Endodermal cell (in vitro differentiated cells): ENCODE measurements around the gene SH3PXD2B. TPM values are rescaled to one million over a fixed set of nuclear protein-coding genes. Genes with fewer than 3 reads are reported as not detected.
A peak's percentile ranks its signal among the peaks of the same experiment; 100 is the strongest.
"Not testable (repeated sequence)": the region's sequence is repeated elsewhere in the genome, so short reads cannot be mapped to it uniquely, and the experiment has no call there.

Experiments
- DNase-seq: peaks from one replicate; pipeline ENCODE4 v3.0.0-alpha.2; 2017
- H3K27ac ChIP-seq: 2 replicates; pipeline ENCODE4 v1.5.1; 2013; ENCODE audit warnings: mild to moderate bottlenecking, low read depth, low read length, moderate library complexity
- H3K27me3 ChIP-seq: 2 replicates; pipeline ENCODE4 v1.6.1; 2013; ENCODE audit warnings: mild to moderate bottlenecking, low read length, moderate library complexity; ENCODE audit not compliant: insufficient read depth, control insufficient read depth, poor library complexity, severe bottlenecking
- H3K36me3 ChIP-seq: 2 replicates; pipeline ENCODE4 v1.7.0; 2013; ENCODE audit warnings: mild to moderate bottlenecking, low read length, moderate library complexity; ENCODE audit not compliant: control insufficient read depth, insufficient read depth
- H3K4me1 ChIP-seq: one replicate; pipeline ENCODE4 v1.7.0; 2013; ENCODE audit warnings: low read length; ENCODE audit not compliant: control insufficient read depth, insufficient read depth
- H3K4me3 ChIP-seq: 2 replicates; pipeline ENCODE4 v1.5.1; 2013; ENCODE audit warnings: mild to moderate bottlenecking, low read length, moderate library complexity
- H3K9ac ChIP-seq: 2 replicates; pipeline ENCODE4 v1.6.1; 2013; ENCODE audit warnings: mild to moderate bottlenecking, low read length, moderate library complexity; ENCODE audit not compliant: poor library complexity, severe bottlenecking; ENCODE audit errors: extremely low read depth
- H3K9me3 ChIP-seq: 2 replicates; pipeline ENCODE4 v1.6.1; 2013; ENCODE audit warnings: mild to moderate bottlenecking, low read length, moderate library complexity; ENCODE audit not compliant: control insufficient read depth
- H3K27ac Mint-ChIP-seq: 2 replicates; pipeline ENCODE4 v1.8.0; 2020; ENCODE audit warnings: mixed read lengths
- H3K27me3 Mint-ChIP-seq: 2 replicates; pipeline ENCODE4 v1.8.0; 2021; ENCODE audit warnings: mild to moderate bottlenecking, mixed read lengths; ENCODE audit not compliant: insufficient read depth
- H3K36me3 Mint-ChIP-seq: 2 replicates; pipeline ENCODE4 v1.8.0; 2020; ENCODE audit warnings: low read depth, mixed read lengths
- H3K4me1 Mint-ChIP-seq: 2 replicates; pipeline ENCODE4 v1.8.0; 2020; ENCODE audit warnings: mixed read lengths
- H3K4me3 Mint-ChIP-seq: 2 replicates; pipeline ENCODE4 v1.8.0; 2020; ENCODE audit warnings: mild to moderate bottlenecking, moderate library complexity, mixed read lengths
- H3K9me3 Mint-ChIP-seq: 2 replicates; pipeline ENCODE4 v1.8.0; 2020; ENCODE audit warnings: mild to moderate bottlenecking, mixed read lengths
- CTCF ChIP-seq: fragments of 200-600 bp; sonication (generic); conservative IDR thresholded peaks from 2 replicates; pipeline ENCODE4 v1.5.0; 2021; ENCODE audit warnings: antibody characterized with exemption, mild to moderate bottlenecking
- WGBS, 2 experiments: methylation state at CpG; one replicate each; pipeline versions ENCODE4 v1.1.5 to v1.1.7; 2013; ENCODE audit warnings: missing lambda C conversion rate in 2 of 2, mixed read lengths in 1 of 2; ENCODE audit not compliant: insufficient coverage in 1 of 2, insufficient read length in 1 of 2; 5-methylcytosine and 5-hydroxymethylcytosine counted together
- total RNA-seq, 2 donors: library from RNA; stranded (reverse); fragmentation: NEBNext Ultra II Directional in 1 of 2; extraction: Animal tissue kit (Norgen Biotek cat#: 25700) in 1 of 2; gene quantifications; 2 replicates in 1 of 2; 3 replicates in 1 of 2; pipeline ENCODE4 v1.2.1, GENCODE V29; 2021

The SH3PXD2B gene
- total RNA-seq, 2 donors from 2014 or later: 62.2 to 74.9 TPM

GRCh38 chr5:172411484-172412072, 42.7 kb downstream of the SH3PXD2B start:
- H3K4me1 Mint-ChIP-seq: no peaks in the 10 kb centered on the region
- H3K36me3 Mint-ChIP-seq: peaks cover 33% of the 10 kb centered on the region
- no peaks in the 10 kb centered on the region for H3K27me3 ChIP-seq
- H3K4me1 ChIP-seq: no peaks in the 10 kb centered on the region
- no peaks in the 10 kb centered on the region for H3K9me3 Mint-ChIP-seq
- no peak overlapping the region for H3K9ac ChIP-seq
- H3K4me3 ChIP-seq: no peak overlapping the region
- H3K4me3 Mint-ChIP-seq: no peak overlapping the region
- peak overlapping the region; percentile 72 for H3K27ac ChIP-seq
- no peak for DNase-seq
- peaks cover 62% of the 10 kb centered on the region for H3K36me3 ChIP-seq
- no peak overlapping the region for H3K27ac Mint-ChIP-seq
- WGBS, 2 experiments: 96 to 100% methylated on average over 1 to 5 of the region's 7 CpGs
- no peaks in the 10 kb centered on the region for H3K27me3 Mint-ChIP-seq
- no peaks in the 10 kb centered on the region for H3K9me3 ChIP-seq
- TF ChIP-seq CTCF: no peak

DNA sequence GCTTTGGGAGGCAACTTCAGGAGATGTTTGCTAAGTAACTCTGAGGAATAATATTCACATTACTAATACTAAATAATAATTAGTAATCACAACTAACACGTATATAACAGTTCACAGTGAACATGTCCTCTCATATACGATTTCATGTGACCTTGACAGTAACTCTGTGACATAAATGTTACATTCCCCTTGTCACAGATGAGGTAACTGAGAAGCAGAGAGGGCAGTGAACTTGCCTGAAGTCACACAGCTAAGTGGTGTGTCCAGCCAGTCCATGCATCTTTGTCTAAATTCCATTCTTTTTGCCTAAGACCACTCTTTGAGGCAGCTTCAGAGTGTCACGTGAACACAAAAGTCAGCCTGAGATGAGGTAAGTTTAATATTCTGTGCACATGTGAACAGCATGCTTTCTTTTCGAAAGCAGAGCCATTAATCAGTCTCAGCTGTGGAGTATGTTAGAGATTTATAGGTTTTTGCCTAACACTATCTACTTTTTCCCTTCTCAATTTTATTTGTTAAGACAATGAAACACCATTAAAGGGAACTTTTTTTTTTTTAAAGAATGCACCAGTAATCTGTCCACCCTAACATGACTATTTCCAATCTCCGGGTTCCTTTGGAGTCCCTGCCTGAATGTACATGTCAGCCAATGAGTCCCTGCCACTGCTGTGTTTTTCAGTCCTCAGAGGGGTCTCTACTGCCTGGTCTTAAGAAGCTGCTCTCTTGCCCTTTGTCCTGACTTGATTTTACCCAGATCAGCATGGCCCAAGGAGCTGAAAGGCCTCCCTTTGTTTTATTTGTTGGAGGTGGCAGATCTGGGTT, 43.5 kb downstream of the SH3PXD2B start:
- Mint-ChIP-seq H3K9me3 (no peaks in the 10 kb centered on the region), H3K36me3 (peaks cover 40% of the 10 kb centered on the region), H3K4me3 (no peak overlapping the region), H3K27ac (no peak overlapping the region), H3K4me1 (no peaks in the 10 kb centered on the region), H3K27me3 (no peaks in the 10 kb centered on the region)
- no peak for DNase-seq
- Histone ChIP-seq H3K36me3 (peaks cover 69% of the 10 kb centered on the region), H3K9ac (no peak overlapping the region), H3K9me3 (no peaks in the 10 kb centered on the region), H3K27me3 (no peaks in the 10 kb centered on the region), H3K4me3 (no peak overlapping the region), H3K27ac (peak overlapping the region; percentile 72), H3K4me1 (no peaks in the 10 kb centered on the region)
- no peak for TF ChIP-seq CTCF
- WGBS, 2 experiments: 92% methylated on average over 3 to 5 of the region's 5 CpGs

- Mint-ChIP-seq H3K4me1 (no peaks in the 10 kb centered on the region), H3K27ac (no peak overlapping the region), H3K27me3 (no peaks in the 10 kb centered on the region), H3K4me3 (no peak overlapping the region), H3K36me3 (peaks cover 46% of the 10 kb centered on the region), H3K9me3 (no peaks in the 10 kb centered on the region)
- Histone ChIP-seq H3K36me3 (peaks cover 69% of the 10 kb centered on the region), H3K27ac (no peak overlapping the region), H3K9me3 (no peaks in the 10 kb centered on the region), H3K4me1 (no peaks in the 10 kb centered on the region), H3K4me3 (no peak overlapping the region), H3K27me3 (no peaks in the 10 kb centered on the region), H3K9ac (no peak overlapping the region)
- DNase-seq: no peak
- 93 to 98% methylated on average over 2 to 4 of the region's 4 CpGs for WGBS, 2 experiments
- TF ChIP-seq CTCF: no peak
These were observed 44.2 kb downstream of the SH3PXD2B start for GRCh38 chr5:172410160-172410559.

- H3K9me3 Mint-ChIP-seq: not testable (repeated sequence)
- H3K36me3 ChIP-seq: peaks cover 72% of the 10 kb centered on the region
These were observed 44.8 kb downstream of the SH3PXD2B start for GRCh38 chr5:172409477-172409876.

More at GRCh38 chr5:172409477-172409876, 44.8 kb downstream of the SH3PXD2B start:
- WGBS, 2 experiments: 96 to 100% methylated on average over 5 of the region's 5 CpGs
- not testable (repeated sequence) for H3K4me1 Mint-ChIP-seq, H3K27me3 ChIP-seq, H3K9me3 ChIP-seq, H3K27me3 Mint-ChIP-seq, H3K4me3 Mint-ChIP-seq, H3K4me1 ChIP-seq, H3K9ac ChIP-seq, H3K4me3 ChIP-seq, DNase-seq, H3K27ac ChIP-seq, H3K27ac Mint-ChIP-seq
- peaks cover 53% of the 10 kb centered on the region for H3K36me3 Mint-ChIP-seq
